ENCODE data around the gene POLR3GL. TPM values are rescaled to one million over a fixed set of nuclear protein-coding genes. Genes with fewer than 3 reads are reported as not detected.

Gene POLR3GL
- total and polyA plus RNA-seq, 7 experiments from 2014 or later, result 20.7 to 113 (median 33.9) TPM

DNA sequence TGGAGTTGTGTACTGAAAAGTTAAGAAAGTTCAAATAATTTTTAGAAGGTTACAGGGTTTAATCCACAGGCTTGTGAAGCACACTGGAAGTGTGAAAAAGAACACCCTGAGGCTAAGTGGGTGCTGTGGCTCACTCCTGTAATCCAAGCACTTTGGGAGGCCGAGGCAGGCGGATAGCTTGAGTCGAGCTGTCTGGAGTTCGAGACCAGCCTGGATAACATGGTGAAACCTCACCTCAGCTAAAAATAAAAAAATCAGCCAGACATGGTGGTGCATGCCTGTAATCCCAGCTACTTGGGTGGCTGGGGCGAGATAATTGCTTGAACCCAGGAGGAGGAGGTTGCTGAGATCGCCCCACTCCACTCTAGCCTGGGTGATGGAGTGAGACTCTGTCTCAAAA lies 22.1 kb downstream of the POLR3GL start:
- Histone ChIP-seq H3K27me3 (ENCODE audit: control insufficient read depth in 2 of 2, insufficient read depth in 2 of 2, low read length in 2 of 2) (no peaks in the 10 kb centered on the region), H3K36me3 (ENCODE audit: control insufficient read depth in 2 of 3, insufficient read depth in 3 of 3, low read length in 3 of 3) (no peaks in the 10 kb centered on the region), H3K4me1 (ENCODE audit: control insufficient read depth in 2 of 2, insufficient read depth in 2 of 2, low read length in 2 of 2) (peaks cover 38 to 73% of the 10 kb centered on the region in 2 donors), H3K9me3 (ENCODE audit: control insufficient read depth in 2 of 3, low read length in 3 of 3) (no peaks in the 10 kb centered on the region), H3K4me3 (ENCODE audit: low read length) (no peak overlapping the region), H3K27ac (ENCODE audit: low read depth, low read length) (peak overlapping the region; percentile 40)
- ChIA-PET POLR2A (interaction anchor here (1.5 to 24.3 kb wide), 2 partner anchors 18 to 24 kb away, joined by 3 to 1779 read pairs; partner anchors contain the start of genes HJV and TXNIP), CTCF (interaction anchor here (0.9 to 1.2 kb wide), 2 partner anchors 9 to 10 kb away, joined by 3 to 4 read pairs; partner anchors contain the start of gene TXNIP)
- peaks cover 41 to 68% (median 56%) of the 10 kb centered on the region in 7 donors for H3K4me1 Mint-ChIP-seq
- H3K4me3 Mint-ChIP-seq, result no peak overlapping the region
- peak overlapping the region in 1 of 9 donors; percentile 53 for H3K27ac Mint-ChIP-seq
- intact Hi-C loops (cut with micrococcal nuclease), result no loop called here
- peaks cover 0 to 4% (median 0%) of the 10 kb centered on the region in 11 donors for H3K9me3 Mint-ChIP-seq
- H3K27me3 Mint-ChIP-seq, result no peaks in the 10 kb centered on the region
- DNase-seq (no peak), ATAC-seq (no peak)
- H3K36me3 Mint-ChIP-seq, result peaks cover 0 to 5% (median 1%) of the 10 kb centered on the region in 5 donors

DNA sequence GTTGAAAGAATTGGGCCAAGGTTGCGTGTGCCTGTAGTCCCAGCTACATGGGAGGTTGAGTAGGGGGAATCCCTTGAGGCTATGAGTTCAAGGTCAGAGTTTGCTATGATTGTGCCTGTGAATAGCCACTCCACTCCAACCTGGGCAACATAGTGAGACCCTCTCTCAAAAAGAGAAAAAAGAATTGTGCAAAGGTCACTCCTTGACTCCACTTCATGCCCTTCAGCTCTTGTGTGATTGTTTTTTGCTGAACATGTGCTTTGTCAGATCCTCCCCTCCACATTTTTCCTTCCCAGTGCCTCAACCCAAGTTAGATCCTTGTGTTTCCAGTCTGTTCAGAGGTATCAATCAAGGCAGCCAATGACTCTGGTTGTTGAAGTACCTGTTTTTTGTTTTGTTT lies 23.4 kb downstream of the POLR3GL start:
- Histone ChIP-seq H3K27ac (ENCODE audit: low read depth, low read length) (no peak overlapping the region), H3K36me3 (ENCODE audit: control insufficient read depth in 2 of 3, insufficient read depth in 3 of 3, low read length in 3 of 3) (peaks cover 5 to 6% (median 6%) of the 10 kb centered on the region in 3 experiments), H3K4me3 (ENCODE audit: low read length) (no peak overlapping the region), H3K27me3 (ENCODE audit: control insufficient read depth in 2 of 2, insufficient read depth in 2 of 2, low read length in 2 of 2) (no peaks in the 10 kb centered on the region), H3K9me3 (ENCODE audit: control insufficient read depth in 2 of 3, low read length in 3 of 3) (no peaks in the 10 kb centered on the region), H3K4me1 (ENCODE audit: control insufficient read depth in 2 of 2, insufficient read depth in 2 of 2, low read length in 2 of 2) (peaks cover 30 to 73% of the 10 kb centered on the region in 2 donors)
- peak overlapping the region in 5 of 10 donors; percentile 14 to 81 (median 19) for H3K4me3 Mint-ChIP-seq
- ChIA-PET CTCF (interaction anchor here (1.2 to 12.8 kb wide), 3 partner anchors 8 to 24 kb away, joined by 3 to 193 read pairs (median 3); no protein-coding TSS in a partner anchor), POLR2A (interaction anchor here (1.0 to 35.8 kb wide), 9 partner anchors 1 to 60 kb away, joined by 3 to 1779 read pairs (median 4); partner anchors contain the start of genes ANKRD34A, HJV, LIX1L and POLR3GL)
- ATAC-seq (no peak), DNase-seq (no peak)
- peak overlapping the region in 6 of 9 donors; percentile 47 to 96 (median 73) for H3K27ac Mint-ChIP-seq
- H3K4me1 Mint-ChIP-seq, result peaks cover 55 to 70% (median 63%) of the 10 kb centered on the region in 7 donors
- peaks cover 4 to 16% (median 15%) of the 10 kb centered on the region in 5 donors for H3K36me3 Mint-ChIP-seq
- peaks cover 0 to 4% (median 0%) of the 10 kb centered on the region in 11 donors for H3K9me3 Mint-ChIP-seq
- intact Hi-C loops (cut with micrococcal nuclease), result loop anchor here in 1 of 2 donors (1.0 kb wide), 2 partner anchors 8 kb away; partner anchors contain the start of gene TXNIP
- H3K27me3 Mint-ChIP-seq, result no peaks in the 10 kb centered on the region

DNA sequence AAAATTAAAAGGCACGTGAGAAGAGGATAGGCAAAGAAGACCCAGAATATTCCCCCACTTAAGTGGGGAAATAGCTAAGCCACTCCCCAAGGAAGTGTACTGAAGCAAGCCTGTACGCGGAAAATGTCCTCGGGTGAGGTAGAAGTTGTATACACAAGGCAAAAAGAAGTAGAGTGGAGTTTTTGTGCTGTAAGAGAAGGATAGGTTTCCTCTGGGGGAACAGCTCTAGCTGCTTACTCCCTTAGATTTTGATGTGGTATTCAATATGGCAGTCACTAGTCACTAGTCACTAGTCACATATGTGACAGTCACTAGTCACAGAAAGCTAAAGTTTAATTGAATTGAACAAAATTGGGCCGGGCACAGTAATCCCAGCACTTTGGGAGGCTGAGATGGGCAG lies 24.3 kb downstream of the POLR3GL start:
- Mint-ChIP-seq H3K4me1 (peaks cover 60 to 71% (median 66%) of the 10 kb centered on the region in 7 donors), H3K27ac (peak overlapping the region in 8 of 9 donors; percentile 45 to 96 (median 80)), H3K4me3 (peak overlapping the region; percentile 3 to 81 (median 47)), H3K36me3 (peaks cover 12 to 25% (median 23%) of the 10 kb centered on the region in 5 donors), H3K27me3 (no peaks in the 10 kb centered on the region), H3K9me3 (peaks cover 0 to 4% (median 0%) of the 10 kb centered on the region in 11 donors)
- ATAC-seq (peak; percentile 78), DNase-seq (peak in 5 of 9 donors; percentile 47 to 61 (median 55))
- peak overlapping the region; percentile 30 for H3K27ac ChIP-seq (ENCODE audit: low read depth, low read length)
- POLR2A ChIA-PET, result interaction anchor here (0.7 to 35.8 kb wide), 7 partner anchors 2 to 61 kb away, joined by 3 to 1779 read pairs (median 7); partner anchors contain the start of genes ANKRD34A, HJV, LIX1L and POLR3GL
- H3K36me3 ChIP-seq (ENCODE audit: control insufficient read depth in 2 of 3, insufficient read depth in 3 of 3, low read length in 3 of 3), result peaks cover 14 to 15% (median 15%) of the 10 kb centered on the region in 3 experiments
- H3K4me1 ChIP-seq (ENCODE audit: control insufficient read depth in 2 of 2, insufficient read depth in 2 of 2, low read length in 2 of 2), result peaks cover 29 to 66% of the 10 kb centered on the region in 2 donors
- H3K4me3 ChIP-seq (ENCODE audit: low read length), result no peak overlapping the region
- intact Hi-C loops (cut with micrococcal nuclease), result loop anchor here in 1 of 2 donors (1.0 kb wide), 2 partner anchors 8 kb away; partner anchors contain the start of gene TXNIP
- H3K9me3 ChIP-seq (ENCODE audit: control insufficient read depth in 2 of 3, low read length in 3 of 3), result no peaks in the 10 kb centered on the region
- H3K27me3 ChIP-seq (ENCODE audit: control insufficient read depth in 2 of 2, insufficient read depth in 2 of 2, low read length in 2 of 2), result no peaks in the 10 kb centered on the region
- CTCF ChIA-PET, result interaction anchor here (1.2 to 12.8 kb wide), 4 partner anchors 9 to 143 kb away, joined by 3 to 193 read pairs (median 6); partner anchors contain the start of gene NUDT17

DNA sequence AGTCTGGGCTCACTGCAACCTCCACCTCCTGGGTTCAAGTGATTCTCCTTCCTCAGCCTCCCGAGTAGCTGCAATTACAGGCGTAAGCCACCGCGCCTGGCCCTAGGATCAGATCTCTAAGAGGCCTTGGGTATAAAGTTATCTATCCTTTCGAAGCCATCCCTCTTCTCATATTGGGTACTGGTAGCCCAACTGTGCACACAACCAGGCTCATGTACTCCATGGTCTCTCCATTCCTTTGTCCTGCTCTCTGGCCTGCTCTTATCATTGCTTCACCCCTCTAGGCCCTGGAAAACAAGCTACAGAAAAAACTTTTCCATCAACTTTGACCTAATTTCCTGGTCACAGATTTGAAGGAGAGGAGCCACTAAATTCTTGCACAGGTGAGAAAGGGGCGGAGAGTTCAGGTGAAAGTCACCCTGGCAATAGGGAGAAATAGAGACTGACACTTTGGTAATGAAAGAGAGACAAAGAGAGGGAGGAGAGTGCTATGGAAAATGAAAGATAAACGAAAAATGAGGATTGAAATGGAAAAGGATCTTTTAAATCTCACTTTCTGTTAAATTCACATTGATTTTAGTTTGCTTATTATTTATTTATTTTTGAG lies 25.9 kb downstream of the POLR3GL start:
- H3K4me3 ChIP-seq (ENCODE audit: low read length), result no peak overlapping the region
- H3K36me3 ChIP-seq (ENCODE audit: control insufficient read depth in 2 of 3, insufficient read depth in 3 of 3, low read length in 3 of 3), result peaks cover 29 to 31% (median 31%) of the 10 kb centered on the region in 3 experiments
- no peaks in the 10 kb centered on the region for H3K9me3 ChIP-seq (ENCODE audit: control insufficient read depth in 2 of 3, low read length in 3 of 3)
- Mint-ChIP-seq H3K4me3 (peak overlapping the region in 7 of 10 donors; percentile 30 to 99 (median 89)), H3K27me3 (no peaks in the 10 kb centered on the region), H3K36me3 (peaks cover 28 to 41% (median 39%) of the 10 kb centered on the region in 5 donors), H3K4me1 (peaks cover 52 to 72% (median 65%) of the 10 kb centered on the region in 7 donors), H3K27ac (peak overlapping the region; percentile 16 to 97 (median 88)), H3K9me3 (peaks cover 0 to 10% (median 0%) of the 10 kb centered on the region in 11 donors)
- ATAC-seq (no peak), DNase-seq (peak in 1 of 9 donors; percentile 8)
- ChIA-PET CTCF (interaction anchor here (0.6 to 12.8 kb wide), 8 partner anchors 8 to 26 kb away, joined by 4 to 193 read pairs (median 4); partner anchors contain the start of genes ANKRD34A and POLR3GL), POLR2A (interaction anchor here (0.9 to 35.8 kb wide), 7 partner anchors 4 to 63 kb away, joined by 4 to 1779 read pairs (median 9); partner anchors contain the start of genes ANKRD34A, HJV, LIX1L and POLR3GL)
- peaks cover 16 to 52% of the 10 kb centered on the region in 2 donors for H3K4me1 ChIP-seq (ENCODE audit: control insufficient read depth in 2 of 2, insufficient read depth in 2 of 2, low read length in 2 of 2)
- H3K27ac ChIP-seq (ENCODE audit: low read depth, low read length), result peak overlapping the region; percentile 32
- intact Hi-C loops (cut with micrococcal nuclease), result no loop called here
- no peaks in the 10 kb centered on the region for H3K27me3 ChIP-seq (ENCODE audit: control insufficient read depth in 2 of 2, insufficient read depth in 2 of 2, low read length in 2 of 2)

DNA sequence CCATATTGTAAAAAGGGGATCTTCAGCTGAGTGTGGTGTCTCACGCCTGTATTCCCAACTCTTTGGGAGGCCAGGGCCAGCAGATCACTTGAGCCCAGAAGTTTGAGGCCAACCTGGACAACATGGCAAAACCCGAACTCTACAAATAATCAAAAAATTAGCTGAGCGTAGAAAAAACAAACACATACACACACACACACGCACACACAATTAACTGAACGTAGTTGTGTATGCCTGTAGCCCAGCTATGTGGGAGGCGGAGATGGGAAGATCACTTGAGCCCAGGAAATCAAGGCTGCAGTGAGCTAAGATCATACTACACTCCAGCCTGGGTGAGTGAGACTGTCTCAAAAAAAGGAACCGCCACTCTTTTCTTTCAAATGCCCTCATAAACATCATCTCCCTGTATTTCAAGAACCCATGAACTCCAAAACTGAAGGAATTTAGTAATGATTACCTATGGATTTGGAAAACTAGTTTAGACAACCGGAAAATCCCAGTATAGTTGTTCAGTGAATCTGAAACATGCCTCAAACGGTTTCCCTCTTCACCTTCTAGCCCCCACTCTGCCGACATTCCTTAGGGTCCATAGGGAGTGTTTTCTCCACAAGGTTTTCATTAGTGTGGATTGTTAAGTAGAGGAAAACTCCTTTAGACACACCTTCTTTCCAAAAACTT lies 27.4 kb downstream of the POLR3GL start:
- Histone ChIP-seq H3K36me3 (ENCODE audit: control insufficient read depth in 2 of 3, insufficient read depth in 3 of 3, low read length in 3 of 3) (peaks cover 36 to 46% (median 37%) of the 10 kb centered on the region in 3 experiments), H3K4me3 (ENCODE audit: low read length) (peak overlapping the region; percentile 97), H3K9me3 (ENCODE audit: control insufficient read depth in 2 of 3, low read length in 3 of 3) (no peaks in the 10 kb centered on the region), H3K4me1 (ENCODE audit: control insufficient read depth in 2 of 2, insufficient read depth in 2 of 2, low read length in 2 of 2) (peaks cover 13 to 41% of the 10 kb centered on the region in 2 donors), H3K27me3 (ENCODE audit: control insufficient read depth in 2 of 2, insufficient read depth in 2 of 2, low read length in 2 of 2) (no peaks in the 10 kb centered on the region), H3K27ac (ENCODE audit: low read depth, low read length) (peak overlapping the region; percentile 91)
- Mint-ChIP-seq H3K4me3 (peak overlapping the region; percentile 61 to 99 (median 98)), H3K9me3 (peaks cover 0 to 14% (median 2%) of the 10 kb centered on the region in 11 donors), H3K4me1 (peaks cover 42 to 65% (median 60%) of the 10 kb centered on the region in 7 donors), H3K36me3 (peaks cover 31 to 52% (median 50%) of the 10 kb centered on the region in 5 donors), H3K27me3 (peaks cover 0 to 3% (median 0%) of the 10 kb centered on the region in 5 donors), H3K27ac (peak overlapping the region; percentile 57 to 97 (median 89))
- intact Hi-C loops (cut with micrococcal nuclease), result no loop called here
- ChIA-PET POLR2A (interaction anchor here (1.7 to 35.8 kb wide), 6 partner anchors 5 to 64 kb away, joined by 9 to 1779 read pairs (median 94); partner anchors contain the start of genes ANKRD34A, HJV, LIX1L and POLR3GL), CTCF (interaction anchor here (1.3 to 12.8 kb wide), 2 partner anchors 12 to 16 kb away, joined by 4 to 193 read pairs; no protein-coding TSS in a partner anchor)
- no peak for ATAC-seq
- peak in 2 of 9 donors; percentile 32 to 40 for DNase-seq
